Measurements from ENCODE around the gene UNK. TPM values are rescaled to one million over a fixed set of nuclear protein-coding genes. Genes with fewer than 3 reads are reported as not detected.

UNK gene
- total and polyA plus RNA-seq, 2 of the 13 experiments (the other 11 are each of a cell fraction or from before 2014, with no cell fraction given) = 31.6 to 33.0 TPM

DNA sequence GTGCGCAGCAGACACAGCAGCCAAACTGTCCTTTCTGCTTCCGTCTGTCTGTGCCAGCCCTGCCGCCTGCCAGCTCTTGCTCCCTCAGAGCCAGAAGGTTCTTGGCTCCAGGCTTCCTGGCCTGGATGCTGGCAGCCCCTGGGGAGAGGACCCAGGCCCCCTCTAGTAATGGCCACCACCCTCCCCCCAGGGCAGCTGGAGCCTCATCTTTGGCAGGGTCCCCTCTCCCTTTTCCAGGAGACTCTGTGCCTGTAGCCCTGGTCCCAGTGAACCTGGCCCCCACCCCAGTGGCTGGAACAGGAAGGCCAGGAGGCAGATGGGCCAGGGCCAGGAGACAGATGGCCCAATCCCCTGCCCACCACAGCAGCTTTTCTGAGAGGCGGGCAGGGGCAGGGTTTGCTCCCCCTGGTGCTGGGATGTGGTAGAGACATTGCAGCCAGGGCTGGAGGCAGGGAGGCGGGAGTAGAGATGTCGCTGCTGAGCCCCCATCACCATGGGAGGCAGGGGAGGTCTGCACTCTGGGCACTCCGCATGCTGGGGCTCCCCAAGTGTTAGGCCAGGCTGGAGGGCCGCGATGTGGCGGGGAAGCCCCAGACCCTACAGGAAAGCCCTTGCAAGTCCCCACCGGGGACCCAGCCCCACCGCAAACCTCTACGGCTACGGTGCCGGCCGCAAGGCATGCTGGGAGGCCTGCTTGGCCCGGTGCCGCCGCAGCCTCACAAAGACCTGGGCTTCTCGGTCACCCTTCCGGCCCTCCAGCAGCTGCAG lies 42.9 kb downstream of the UNK start (continued):
- TF ChIP-seq, protein P1, sequence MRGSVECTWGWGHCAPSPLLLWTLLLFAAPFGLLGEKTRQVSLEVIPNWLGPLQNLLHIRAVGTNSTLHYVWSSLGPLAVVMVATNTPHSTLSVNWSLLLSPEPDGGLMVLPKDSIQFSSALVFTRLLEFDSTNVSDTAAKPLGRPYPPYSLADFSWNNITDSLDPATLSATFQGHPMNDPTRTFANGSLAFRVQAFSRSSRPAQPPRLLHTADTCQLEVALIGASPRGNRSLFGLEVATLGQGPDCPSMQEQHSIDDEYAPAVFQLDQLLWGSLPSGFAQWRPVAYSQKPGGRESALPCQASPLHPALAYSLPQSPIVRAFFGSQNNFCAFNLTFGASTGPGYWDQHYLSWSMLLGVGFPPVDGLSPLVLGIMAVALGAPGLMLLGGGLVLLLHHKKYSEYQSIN (CRISPR knock-in tag; IDR thresholded peaks at IDR 0.05; ENCODE audit: borderline replicate concordance) = no peak
- no peak for TF ChIP-seq PCBP2 (optimal IDR thresholded peaks at IDR 0.05; ENCODE audit: low read depth, low read length, poor library complexity, severe bottlenecking)
- no peak for TF ChIP-seq SOX6 (IDR thresholded peaks at IDR 0.05)
- peak; percentile 38 for TF ChIP-seq SOX6 (CRISPR knock-in tag; IDR thresholded peaks at IDR 0.05)
- peak; percentile 15 for TF ChIP-seq PHF5A (CRISPR knock-in tag; IDR thresholded peaks at IDR 0.05; ENCODE audit: low read depth, unreplicated experiment)
- no peak for TF ChIP-seq ZMYM2 (CRISPR knock-in tag; IDR thresholded peaks at IDR 0.05)
- TF ChIP-seq ZNF619 (CRISPR knock-in tag; IDR thresholded peaks at IDR 0.05) = no peak
- no peak for TF ChIP-seq SMAD1 (CRISPR knock-in tag; IDR thresholded peaks at IDR 0.05; ENCODE audit: borderline replicate concordance, low read depth)
- TF ChIP-seq, protein P2, sequence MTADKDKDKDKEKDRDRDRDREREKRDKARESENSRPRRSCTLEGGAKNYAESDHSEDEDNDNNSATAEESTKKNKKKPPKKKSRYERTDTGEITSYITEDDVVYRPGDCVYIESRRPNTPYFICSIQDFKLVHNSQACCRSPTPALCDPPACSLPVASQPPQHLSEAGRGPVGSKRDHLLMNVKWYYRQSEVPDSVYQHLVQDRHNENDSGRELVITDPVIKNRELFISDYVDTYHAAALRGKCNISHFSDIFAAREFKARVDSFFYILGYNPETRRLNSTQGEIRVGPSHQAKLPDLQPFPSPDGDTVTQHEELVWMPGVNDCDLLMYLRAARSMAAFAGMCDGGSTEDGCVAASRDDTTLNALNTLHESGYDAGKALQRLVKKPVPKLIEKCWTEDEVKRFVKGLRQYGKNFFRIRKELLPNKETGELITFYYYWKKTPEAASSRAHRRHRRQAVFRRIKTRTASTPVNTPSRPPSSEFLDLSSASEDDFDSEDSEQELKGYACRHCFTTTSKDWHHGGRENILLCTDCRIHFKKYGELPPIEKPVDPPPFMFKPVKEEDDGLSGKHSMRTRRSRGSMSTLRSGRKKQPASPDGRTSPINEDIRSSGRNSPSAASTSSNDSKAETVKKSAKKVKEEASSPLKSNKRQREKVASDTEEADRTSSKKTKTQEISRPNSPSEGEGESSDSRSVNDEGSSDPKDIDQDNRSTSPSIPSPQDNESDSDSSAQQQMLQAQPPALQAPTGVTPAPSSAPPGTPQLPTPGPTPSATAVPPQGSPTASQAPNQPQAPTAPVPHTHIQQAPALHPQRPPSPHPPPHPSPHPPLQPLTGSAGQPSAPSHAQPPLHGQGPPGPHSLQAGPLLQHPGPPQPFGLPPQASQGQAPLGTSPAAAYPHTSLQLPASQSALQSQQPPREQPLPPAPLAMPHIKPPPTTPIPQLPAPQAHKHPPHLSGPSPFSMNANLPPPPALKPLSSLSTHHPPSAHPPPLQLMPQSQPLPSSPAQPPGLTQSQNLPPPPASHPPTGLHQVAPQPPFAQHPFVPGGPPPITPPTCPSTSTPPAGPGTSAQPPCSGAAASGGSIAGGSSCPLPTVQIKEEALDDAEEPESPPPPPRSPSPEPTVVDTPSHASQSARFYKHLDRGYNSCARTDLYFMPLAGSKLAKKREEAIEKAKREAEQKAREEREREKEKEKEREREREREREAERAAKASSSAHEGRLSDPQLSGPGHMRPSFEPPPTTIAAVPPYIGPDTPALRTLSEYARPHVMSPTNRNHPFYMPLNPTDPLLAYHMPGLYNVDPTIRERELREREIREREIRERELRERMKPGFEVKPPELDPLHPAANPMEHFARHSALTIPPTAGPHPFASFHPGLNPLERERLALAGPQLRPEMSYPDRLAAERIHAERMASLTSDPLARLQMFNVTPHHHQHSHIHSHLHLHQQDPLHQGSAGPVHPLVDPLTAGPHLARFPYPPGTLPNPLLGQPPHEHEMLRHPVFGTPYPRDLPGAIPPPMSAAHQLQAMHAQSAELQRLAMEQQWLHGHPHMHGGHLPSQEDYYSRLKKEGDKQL (CRISPR knock-in tag; IDR thresholded peaks at IDR 0.05; ENCODE audit: low read depth) = no peak
- no peak for TF ChIP-seq FOSL1 (CRISPR knock-in tag; IDR thresholded peaks at IDR 0.05; ENCODE audit: borderline replicate concordance)
- no peak for TF ChIP-seq ZMAT3 (CRISPR knock-in tag; conservative IDR thresholded peaks at IDR 0.05)
- TF ChIP-seq HIVEP1 (CRISPR knock-in tag; IDR thresholded peaks at IDR 0.05) = peak; percentile 62
- no peak for TF ChIP-seq ZNF354B (CRISPR knock-in tag; IDR thresholded peaks at IDR 0.05)
- no peak for TF ChIP-seq ZNF652 (CRISPR knock-in tag; IDR thresholded peaks at IDR 0.05; ENCODE audit: borderline replicate concordance, low read depth)
- no peak for TF ChIP-seq POLR2A (IDR thresholded peaks at IDR 0.05; ENCODE audit: insufficient read depth in 1 of 2, low read depth in 2 of 2, low read length in 2 of 2)
- TF ChIP-seq SOX13 (IDR thresholded peaks at IDR 0.05) = no peak
- TF ChIP-seq SOX13 (CRISPR knock-in tag; conservative IDR thresholded peaks at IDR 0.05 in 1 of 2, IDR thresholded peaks at IDR 0.05 in 1 of 2) = no peak
- TF ChIP-seq TOE1 (CRISPR knock-in tag; IDR thresholded peaks at IDR 0.05) = no peak
- TF ChIP-seq ZFP62 (CRISPR knock-in tag; IDR thresholded peaks at IDR 0.05) = no peak
- TF ChIP-seq ZBTB7A (CRISPR knock-in tag; IDR thresholded peaks at IDR 0.05) = no peak; the same call in 1 of the 2 replicates
- TF ChIP-seq NR1H2 (CRISPR knock-in tag; IDR thresholded peaks at IDR 0.05; ENCODE audit: borderline replicate concordance, low read depth) = no peak
- TF ChIP-seq, protein P3, sequence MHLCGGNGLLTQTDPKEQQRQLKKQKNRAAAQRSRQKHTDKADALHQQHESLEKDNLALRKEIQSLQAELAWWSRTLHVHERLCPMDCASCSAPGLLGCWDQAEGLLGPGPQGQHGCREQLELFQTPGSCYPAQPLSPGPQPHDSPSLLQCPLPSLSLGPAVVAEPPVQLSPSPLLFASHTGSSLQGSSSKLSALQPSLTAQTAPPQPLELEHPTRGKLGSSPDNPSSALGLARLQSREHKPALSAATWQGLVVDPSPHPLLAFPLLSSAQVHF (CRISPR knock-in tag; IDR thresholded peaks at IDR 0.05) = no peak
- TF ChIP-seq THAP11 (CRISPR knock-in tag; IDR thresholded peaks at IDR 0.05) = peak; percentile 40; the same call in 1 of the 2 replicates
- TF ChIP-seq STAG1 (CRISPR knock-in tag; IDR thresholded peaks at IDR 0.05) = peak; percentile 62
- no peak for TF ChIP-seq TP53 (CRISPR knock-in tag; conservative IDR thresholded peaks at IDR 0.05)

Measured in HepG2 (cell line).